ENCODE data around the gene RIT2.

The RIT2 gene

GRCh38 chr18:43080671-43081070 is 34.8 kb downstream of the RIT2 start:
- DNase-seq = no peak

DNA sequence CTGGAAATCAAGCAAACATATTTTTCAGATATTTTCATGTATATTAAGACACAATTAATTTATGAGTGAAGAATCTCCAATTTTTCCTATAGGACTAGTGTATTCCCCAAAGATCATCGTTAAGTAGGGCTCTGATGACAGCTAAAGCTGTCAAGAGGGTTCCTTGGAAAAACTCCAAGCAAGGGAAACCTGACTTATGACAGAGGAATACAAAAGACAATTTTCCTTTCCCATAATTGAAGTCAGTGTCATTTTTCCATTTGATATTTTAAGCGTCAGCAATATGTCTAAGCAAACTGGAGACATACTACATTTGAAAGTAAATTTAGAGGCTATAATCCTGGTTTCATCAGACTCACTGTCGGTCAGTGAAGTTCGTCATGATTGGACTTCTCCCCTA is 36.1 kb downstream of the RIT2 start:
- DNase-seq = no peak

GRCh38 chr18:43078478-43079092 is 36.9 kb downstream of the RIT2 start:
- DNase-seq = no peak

DNA sequence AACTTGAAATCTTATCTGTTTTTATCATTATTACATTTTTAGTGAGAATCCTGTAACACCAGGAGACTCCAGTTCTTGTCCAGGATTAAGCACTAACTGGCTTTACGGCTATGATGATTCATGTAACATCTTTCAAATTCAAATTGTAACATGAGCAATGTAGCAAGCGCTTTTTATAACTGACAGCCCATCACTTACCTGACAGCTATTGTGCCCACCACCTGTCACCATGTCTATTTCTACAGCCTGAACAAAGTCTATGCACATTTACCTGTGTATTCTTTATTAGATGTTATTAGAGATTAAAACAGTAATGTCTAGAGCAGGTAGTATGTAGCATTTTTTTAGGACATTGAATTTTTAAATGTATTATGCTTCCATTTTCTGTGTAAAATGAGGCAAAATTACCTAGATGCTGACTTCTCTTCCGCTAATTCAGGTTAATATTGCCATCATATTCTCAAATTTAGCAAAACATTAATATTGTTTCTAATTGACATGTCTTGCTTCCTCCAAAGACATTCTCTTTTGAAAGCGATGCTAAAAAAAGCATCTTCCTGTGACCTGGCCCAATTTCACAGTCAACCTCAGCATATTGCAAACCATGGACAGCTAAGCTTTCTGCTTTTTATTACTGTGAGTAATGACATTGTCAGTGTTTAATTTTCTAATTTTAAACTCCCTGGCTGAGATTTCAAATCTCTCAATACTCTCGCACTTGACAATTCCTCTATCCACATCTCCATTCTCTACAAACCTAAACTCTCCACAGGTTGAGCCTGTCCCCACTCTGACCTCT is 37.8 kb downstream of the RIT2 start:
- no peak for DNase-seq

GRCh38 chr18:43073771-43074170 is 41.7 kb downstream of the RIT2 start:
- DNase-seq = no peak

DNA sequence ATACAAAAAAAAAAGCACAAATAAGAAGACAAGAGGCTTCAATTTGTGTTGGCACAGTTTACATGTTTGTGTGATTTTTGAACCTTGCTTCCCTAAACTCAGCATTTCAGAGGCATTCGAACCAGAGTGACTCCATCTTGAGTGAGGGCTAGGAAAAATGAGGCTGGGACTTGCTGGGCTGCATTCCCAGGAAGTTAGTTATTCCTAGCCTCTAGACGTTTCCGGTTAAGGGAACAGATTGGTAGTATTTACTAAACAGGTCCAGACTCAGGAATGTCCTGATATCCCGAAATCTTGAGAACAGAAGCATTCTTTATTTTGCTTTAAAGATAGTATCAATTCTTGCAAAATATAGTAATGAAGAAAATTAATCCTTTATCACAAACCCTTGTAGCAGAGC is 46.7 kb downstream of the RIT2 start:
- DNase-seq = no peak

DNA sequence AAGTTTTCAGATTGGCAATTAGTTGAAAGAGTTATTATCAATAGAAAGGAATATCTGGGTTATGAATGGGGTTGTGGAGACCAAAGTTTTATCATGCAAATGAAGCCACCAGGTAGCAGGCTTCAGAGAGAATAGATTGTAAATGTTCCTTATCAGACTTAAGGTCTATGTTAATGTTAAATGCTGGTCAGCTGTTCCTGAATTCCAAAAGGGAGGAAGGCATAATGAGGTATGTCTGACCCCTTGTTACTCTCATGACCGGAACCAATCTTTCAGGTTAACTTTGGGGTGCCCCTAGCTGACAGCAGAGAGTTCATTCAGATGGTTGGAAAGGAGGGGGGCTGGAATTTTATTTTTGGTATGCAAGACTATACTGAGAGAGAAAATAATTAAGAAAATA is 47.9 kb downstream of the RIT2 start:
- DNase-seq = no peak

- no peak for DNase-seq
Observed at GRCh38 chr18:43061816-43062215, 53.7 kb downstream of the RIT2 start.

DNA sequence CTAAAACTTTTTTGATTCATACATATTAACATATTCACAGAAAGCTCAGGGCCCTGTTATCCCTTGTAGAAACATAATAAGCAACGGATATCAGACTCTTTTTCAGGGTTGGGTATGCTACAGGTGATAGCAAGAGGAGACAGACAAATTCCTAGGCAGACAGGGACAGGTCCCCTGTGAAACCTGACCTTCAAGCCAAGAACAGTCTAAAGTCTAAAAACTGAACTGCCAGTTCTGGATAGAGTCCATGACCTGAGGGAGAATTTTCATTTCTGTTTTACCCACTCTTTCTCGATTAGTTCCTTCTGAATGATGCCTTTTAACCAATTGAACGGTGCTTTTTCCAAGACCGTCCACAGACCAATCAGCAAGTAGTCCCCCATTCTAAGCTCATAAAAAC is 54.2 kb downstream of the RIT2 start:
- DNase-seq = no peak

- DNase-seq = no peak
Observed at GRCh38 chr18:43060020-43060419, 55.5 kb downstream of the RIT2 start.

GRCh38 chr18:43054815-43055519 is 60.5 kb downstream of the RIT2 start:
- DNase-seq = no peak

- no peak for DNase-seq
Observed at GRCh38 chr18:43049021-43049420, 66.5 kb downstream of the RIT2 start.

GRCh38 chr18:43046322-43046721 is 69.2 kb downstream of the RIT2 start:
- DNase-seq = no peak

DNA sequence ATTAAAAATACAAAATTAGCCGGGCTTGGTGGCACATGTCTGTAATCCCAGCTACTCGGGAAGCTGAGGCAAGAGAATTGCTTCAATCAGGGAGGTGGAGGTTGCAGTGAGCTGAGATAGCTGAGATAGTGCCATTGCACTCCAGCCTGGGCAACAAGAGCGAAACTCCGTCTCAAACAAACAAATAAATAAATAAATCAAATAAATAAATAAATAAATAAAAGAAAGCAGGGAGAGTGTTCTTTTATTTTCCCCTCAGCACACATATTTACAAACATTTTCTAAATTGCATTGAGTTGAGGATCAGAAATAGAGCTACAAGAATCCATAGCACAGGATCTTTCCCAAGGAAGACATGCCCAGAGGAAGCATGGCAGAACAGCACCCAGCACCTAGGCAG is 71.9 kb downstream of the RIT2 start:
- DNase-seq = no peak

DNA sequence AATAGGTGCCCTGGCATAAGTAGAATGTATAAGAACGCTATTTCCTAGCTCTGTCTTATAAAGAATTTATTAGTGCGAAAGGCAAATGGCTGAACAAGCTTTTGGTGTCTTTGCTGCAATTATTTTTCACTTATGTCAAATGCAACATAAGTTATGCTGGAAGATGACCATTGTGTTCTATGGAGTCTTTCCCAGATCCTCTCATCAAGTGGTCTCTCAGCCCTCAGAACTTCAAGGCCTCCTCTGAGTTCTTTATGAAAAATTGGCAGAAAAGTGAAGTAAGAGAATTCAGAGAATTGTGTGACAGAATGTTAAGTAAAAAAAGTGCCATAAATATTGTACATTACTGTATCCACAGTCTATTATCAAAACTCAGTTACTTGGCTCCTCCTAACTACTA is 75.2 kb downstream of the RIT2 start:
- no peak for DNase-seq

GRCh38 chr18:43034683-43035500 is 80.6 kb downstream of the RIT2 start:
- no peak for DNase-seq

- DNase-seq = no peak
Observed at GRCh38 chr18:43031169-43031568, 84.3 kb downstream of the RIT2 start.

DNA sequence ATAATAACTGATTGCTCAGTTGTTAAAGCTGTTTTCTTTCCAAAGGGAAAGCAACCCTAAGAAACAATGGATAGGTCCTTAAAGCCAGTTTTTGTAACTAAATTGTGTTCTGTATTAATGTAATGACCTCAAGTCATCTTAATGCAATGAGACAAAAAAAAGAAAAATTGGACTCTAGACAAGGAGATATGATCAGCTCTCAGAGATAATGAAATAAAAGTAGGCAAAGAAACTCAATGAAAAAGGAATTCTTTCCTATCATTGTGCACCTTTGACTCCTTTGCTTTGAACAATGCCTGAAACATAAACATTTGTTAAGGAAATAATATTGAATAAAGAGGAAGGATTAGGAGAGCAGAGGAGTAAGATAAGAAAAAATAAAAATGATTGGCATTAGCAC is 86.1 kb downstream of the RIT2 start:
- DNase-seq = no peak

DNA sequence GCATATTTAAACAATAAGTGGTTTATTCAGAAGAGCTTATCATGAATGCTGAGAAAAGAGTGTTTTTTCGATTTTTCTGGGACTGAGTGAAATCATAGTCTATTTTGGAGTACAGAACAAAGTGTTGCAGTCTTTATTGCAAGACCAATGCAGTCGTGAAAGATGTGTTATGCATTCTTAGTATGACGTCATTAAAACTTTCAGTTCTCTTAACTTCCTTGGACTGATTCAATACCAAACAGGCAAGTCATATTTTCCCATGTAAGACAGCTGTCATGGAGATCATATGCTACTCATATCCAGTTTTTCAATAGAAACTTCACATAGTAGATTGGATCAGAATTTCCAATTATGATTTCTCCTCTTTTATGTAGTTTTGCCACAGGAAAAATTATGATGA is 92.6 kb downstream of the RIT2 start:
- DNase-seq = no peak

DNA sequence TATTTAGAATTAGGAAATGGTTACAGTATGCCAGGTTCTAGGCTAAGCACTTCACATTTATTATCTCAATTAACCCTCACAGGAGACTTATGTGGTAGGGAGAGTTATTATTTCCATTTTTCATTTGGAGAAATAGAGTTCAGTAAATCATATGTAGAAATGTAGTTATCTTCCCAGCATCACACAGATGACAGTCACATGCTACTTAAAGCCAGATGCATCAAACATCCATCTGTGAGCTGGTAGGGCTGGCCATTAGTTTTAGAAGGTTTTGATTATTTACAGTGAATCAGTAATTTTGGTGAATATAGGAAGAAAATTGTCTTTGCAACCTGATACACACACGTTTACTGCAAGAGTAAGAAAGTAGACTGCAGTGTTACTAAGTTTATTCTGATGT is 97.9 kb downstream of the RIT2 start:
- DNase-seq = no peak

DNA sequence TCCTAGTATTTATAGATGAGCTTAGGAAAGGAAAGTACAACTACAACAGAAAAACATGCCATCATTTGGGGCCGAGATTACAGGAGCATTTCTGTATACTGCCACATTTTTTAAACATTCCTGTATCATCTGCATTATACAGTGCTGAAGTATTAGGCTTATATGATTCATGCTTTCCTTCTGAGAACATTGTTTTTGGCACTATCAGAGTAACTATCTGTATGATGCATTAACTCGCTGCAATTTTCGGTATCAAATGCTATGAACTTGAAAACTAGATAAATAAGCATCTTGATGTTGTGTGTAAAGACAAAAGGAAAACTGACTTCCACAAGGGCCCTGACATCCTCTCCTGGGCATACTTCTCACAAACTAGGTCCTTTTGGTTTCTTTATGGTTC is 102.0 kb downstream of the RIT2 start:
- DNase-seq = no peak

- no peak for DNase-seq
Observed at GRCh38 chr18:43012951-43013350, 102.5 kb downstream of the RIT2 start.

DNA sequence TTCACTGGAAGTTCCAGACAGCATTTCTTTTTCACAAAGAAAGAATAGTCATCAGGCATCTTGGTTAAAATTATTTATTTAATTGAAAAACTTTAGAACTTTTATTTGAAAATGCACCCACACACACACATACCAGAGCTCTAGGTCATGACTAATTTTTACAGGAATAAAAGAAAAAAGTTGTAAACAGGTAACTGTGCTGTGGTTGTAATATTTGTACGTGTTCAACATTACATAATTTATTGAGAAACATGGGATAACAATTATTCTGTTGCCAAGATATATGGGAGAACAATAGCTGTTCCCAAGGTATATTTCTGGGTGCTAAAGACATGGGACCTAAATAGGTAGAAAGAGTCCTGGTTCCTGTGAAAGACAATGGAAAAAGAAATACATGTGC is 104.9 kb downstream of the RIT2 start:
- no peak for DNase-seq

Measured in effector CD8-positive, alpha-beta T cell (primary cell).